Measurements from ENCODE around the gene CD44. TPM values are rescaled to one million over a fixed set of nuclear protein-coding genes. Genes with fewer than 3 reads are reported as not detected.

Gene CD44
- polyA plus RNA-seq, 1 donor from 2014 or later: 0.77 TPM

DNA sequence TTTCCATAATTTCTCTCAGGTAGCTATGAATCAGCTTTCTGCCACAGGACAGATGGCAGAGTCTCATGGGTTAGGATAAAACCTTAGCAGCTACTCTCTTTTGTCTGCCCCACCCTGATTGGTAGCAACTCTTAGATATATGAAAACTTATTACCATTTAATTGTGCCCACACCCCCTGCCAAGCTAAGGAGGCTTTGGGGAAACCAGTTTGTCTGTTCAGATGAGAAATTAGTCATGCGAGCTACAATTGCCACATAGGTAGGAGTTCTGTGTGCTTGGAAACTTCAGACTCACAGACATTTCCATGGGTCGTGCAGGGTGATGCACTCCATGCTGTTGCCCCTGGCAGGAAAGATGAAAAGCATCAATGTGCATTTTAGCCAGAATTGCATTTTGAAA lies 39.9 kb downstream of the CD44 start:
- H3K36me3 ChIP-seq (ENCODE audit: insufficient read depth, low read length): no peaks in the 10 kb centered on the region
- no peaks in the 10 kb centered on the region for H3K9me2 ChIP-seq (ENCODE audit: insufficient read depth, low read length)
- no peak overlapping the region for H3K27ac ChIP-seq (ENCODE audit: low read length)
- TF ChIP-seq MXI1 (conservative IDR thresholded peaks at IDR 0.05; ENCODE audit: poor library complexity, severe bottlenecking) (no peak), POLR2AphosphoS5 (IDR thresholded peaks at IDR 0.05) (no peak), RAD21 (conservative IDR thresholded peaks at IDR 0.05) (no peak), TAF1 (IDR thresholded peaks at IDR 0.05; ENCODE audit: low read depth) (no peak), EZH2 (IDR thresholded peaks at IDR 0.05; ENCODE audit: borderline replicate concordance, insufficient read depth, low read length, poor library complexity, severe bottlenecking) (no peak), EP300 (conservative IDR thresholded peaks at IDR 0.05; ENCODE audit: poor library complexity, severe bottlenecking) (no peak), SMC3 (conservative IDR thresholded peaks at IDR 0.05; ENCODE audit: poor library complexity) (no peak)
- TF ChIP-seq, protein P1, sequence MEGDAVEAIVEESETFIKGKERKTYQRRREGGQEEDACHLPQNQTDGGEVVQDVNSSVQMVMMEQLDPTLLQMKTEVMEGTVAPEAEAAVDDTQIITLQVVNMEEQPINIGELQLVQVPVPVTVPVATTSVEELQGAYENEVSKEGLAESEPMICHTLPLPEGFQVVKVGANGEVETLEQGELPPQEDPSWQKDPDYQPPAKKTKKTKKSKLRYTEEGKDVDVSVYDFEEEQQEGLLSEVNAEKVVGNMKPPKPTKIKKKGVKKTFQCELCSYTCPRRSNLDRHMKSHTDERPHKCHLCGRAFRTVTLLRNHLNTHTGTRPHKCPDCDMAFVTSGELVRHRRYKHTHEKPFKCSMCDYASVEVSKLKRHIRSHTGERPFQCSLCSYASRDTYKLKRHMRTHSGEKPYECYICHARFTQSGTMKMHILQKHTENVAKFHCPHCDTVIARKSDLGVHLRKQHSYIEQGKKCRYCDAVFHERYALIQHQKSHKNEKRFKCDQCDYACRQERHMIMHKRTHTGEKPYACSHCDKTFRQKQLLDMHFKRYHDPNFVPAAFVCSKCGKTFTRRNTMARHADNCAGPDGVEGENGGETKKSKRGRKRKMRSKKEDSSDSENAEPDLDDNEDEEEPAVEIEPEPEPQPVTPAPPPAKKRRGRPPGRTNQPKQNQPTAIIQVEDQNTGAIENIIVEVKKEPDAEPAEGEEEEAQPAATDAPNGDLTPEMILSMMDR (IDR thresholded peaks at IDR 0.05; ENCODE audit: poor library complexity, severe bottlenecking): no peak
- TF ChIP-seq, protein P2, sequence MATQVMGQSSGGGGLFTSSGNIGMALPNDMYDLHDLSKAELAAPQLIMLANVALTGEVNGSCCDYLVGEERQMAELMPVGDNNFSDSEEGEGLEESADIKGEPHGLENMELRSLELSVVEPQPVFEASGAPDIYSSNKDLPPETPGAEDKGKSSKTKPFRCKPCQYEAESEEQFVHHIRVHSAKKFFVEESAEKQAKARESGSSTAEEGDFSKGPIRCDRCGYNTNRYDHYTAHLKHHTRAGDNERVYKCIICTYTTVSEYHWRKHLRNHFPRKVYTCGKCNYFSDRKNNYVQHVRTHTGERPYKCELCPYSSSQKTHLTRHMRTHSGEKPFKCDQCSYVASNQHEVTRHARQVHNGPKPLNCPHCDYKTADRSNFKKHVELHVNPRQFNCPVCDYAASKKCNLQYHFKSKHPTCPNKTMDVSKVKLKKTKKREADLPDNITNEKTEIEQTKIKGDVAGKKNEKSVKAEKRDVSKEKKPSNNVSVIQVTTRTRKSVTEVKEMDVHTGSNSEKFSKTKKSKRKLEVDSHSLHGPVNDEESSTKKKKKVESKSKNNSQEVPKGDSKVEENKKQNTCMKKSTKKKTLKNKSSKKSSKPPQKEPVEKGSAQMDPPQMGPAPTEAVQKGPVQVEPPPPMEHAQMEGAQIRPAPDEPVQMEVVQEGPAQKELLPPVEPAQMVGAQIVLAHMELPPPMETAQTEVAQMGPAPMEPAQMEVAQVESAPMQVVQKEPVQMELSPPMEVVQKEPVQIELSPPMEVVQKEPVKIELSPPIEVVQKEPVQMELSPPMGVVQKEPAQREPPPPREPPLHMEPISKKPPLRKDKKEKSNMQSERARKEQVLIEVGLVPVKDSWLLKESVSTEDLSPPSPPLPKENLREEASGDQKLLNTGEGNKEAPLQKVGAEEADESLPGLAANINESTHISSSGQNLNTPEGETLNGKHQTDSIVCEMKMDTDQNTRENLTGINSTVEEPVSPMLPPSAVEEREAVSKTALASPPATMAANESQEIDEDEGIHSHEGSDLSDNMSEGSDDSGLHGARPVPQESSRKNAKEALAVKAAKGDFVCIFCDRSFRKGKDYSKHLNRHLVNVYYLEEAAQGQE (IDR thresholded peaks at IDR 0.05; ENCODE audit: borderline replicate concordance): no peak
- H3K9ac ChIP-seq (ENCODE audit: low read length): no peak overlapping the region
- no peak overlapping the region for H2AFZ ChIP-seq (ENCODE audit: low read depth, low read length)
- no peaks in the 10 kb centered on the region for H3K27me3 ChIP-seq (ENCODE audit: insufficient read depth, low read depth, low read length)
- H4K20me1 ChIP-seq (ENCODE audit: insufficient read depth): no peaks in the 10 kb centered on the region
- no peak overlapping the region for H3K4me2 ChIP-seq (ENCODE audit: low read length)
- no peaks in the 10 kb centered on the region for H3K9me3 ChIP-seq (ENCODE audit: low read length)
- H3K79me2 ChIP-seq (replicated peaks; ENCODE audit: insufficient read depth, low read length): no peaks in the 10 kb centered on the region
- no peaks in the 10 kb centered on the region for H3F3A ChIP-seq (ENCODE audit: insufficient read depth, low read length, poor library complexity, severe bottlenecking)
- H3K4me3 ChIP-seq (ENCODE audit: low read length): no peak overlapping the region

GRCh38 chr11:35179466-35180135 lies 40.6 kb downstream of the CD44 start:
- Histone ChIP-seq H3K4me2 (ENCODE audit: low read length) (no peak overlapping the region), H3K27ac (ENCODE audit: low read length) (no peak overlapping the region), H3K4me3 (ENCODE audit: low read length) (no peak overlapping the region), H3K27me3 (ENCODE audit: insufficient read depth, low read depth, low read length) (no peaks in the 10 kb centered on the region), H4K20me1 (ENCODE audit: insufficient read depth) (no peaks in the 10 kb centered on the region), H3F3A (ENCODE audit: insufficient read depth, low read length, poor library complexity, severe bottlenecking) (no peaks in the 10 kb centered on the region), H3K9me3 (ENCODE audit: low read length) (no peaks in the 10 kb centered on the region), H3K9ac (ENCODE audit: low read length) (no peak overlapping the region), H3K79me2 (replicated peaks; ENCODE audit: insufficient read depth, low read length) (no peaks in the 10 kb centered on the region), H3K36me3 (ENCODE audit: insufficient read depth, low read length) (no peaks in the 10 kb centered on the region), H2AFZ (ENCODE audit: low read depth, low read length) (no peak overlapping the region), H3K9me2 (ENCODE audit: insufficient read depth, low read length) (no peaks in the 10 kb centered on the region)
- TF ChIP-seq SMC3 (conservative IDR thresholded peaks at IDR 0.05; ENCODE audit: poor library complexity): no peak
- TF ChIP-seq, protein P2 (IDR thresholded peaks at IDR 0.05; ENCODE audit: borderline replicate concordance): no peak
- no peak for TF ChIP-seq TAF1 (IDR thresholded peaks at IDR 0.05; ENCODE audit: low read depth)
- no peak for TF ChIP-seq EP300 (conservative IDR thresholded peaks at IDR 0.05; ENCODE audit: poor library complexity, severe bottlenecking)
- no peak for TF ChIP-seq EZH2 (IDR thresholded peaks at IDR 0.05; ENCODE audit: borderline replicate concordance, insufficient read depth, low read length, poor library complexity, severe bottlenecking)
- TF ChIP-seq, protein P1 (IDR thresholded peaks at IDR 0.05; ENCODE audit: poor library complexity, severe bottlenecking): no peak
